Esophagus squamous epithelium (tissue), 4 donors: ENCODE data around the gene HSD17B3.

ENCODE experiments used
- CTCF ChIP-seq, 6 experiments: fragments of 450-650 bp in 4 of 6; fragments of 200-600 bp in 2 of 6; sonication (generic) in 2 of 6; IDR thresholded peaks; one replicate each; pipeline ENCODE4 v1.5.1; 2016 to 2019; ENCODE audit warnings: antibody characterized with exemption in 6 of 6, mild to moderate bottlenecking in 4 of 6, moderate library complexity in 4 of 6
- POLR2A ChIP-seq, 4 donors: fragments of 450-650 bp; IDR thresholded peaks; one replicate each; pipeline ENCODE4 v1.6.1; 2017; ENCODE audit warnings: antibody characterized with exemption in 4 of 4, mild to moderate bottlenecking in 4 of 4, moderate library complexity in 3 of 4

GRCh38 chr9:96214635-96215034 is 87.3 kb downstream of the HSD17B3 start:
- no peak for TF ChIP-seq CTCF (IDR thresholded peaks at IDR 0.05)
- TF ChIP-seq POLR2A (IDR thresholded peaks at IDR 0.05), result no peak
